ENCODE measurements around the gene MYO15B. TPM values are rescaled to one million over a fixed set of nuclear protein-coding genes. Genes with fewer than 3 reads are reported as not detected.

MYO15B gene
- polyA plus RNA-seq, 3 donors from 2014 or later: 0.76 to 3.0 (median 2.6) TPM

Other genes starting within 250 kb of the MYO15B start
- gene GRB2, start 182.1 kb upstream of the MYO15B start, polyA plus RNA-seq: 100 to 1,000 TPM; 104 to 161 (median 135) TPM
- 10 to 100 TPM in 1 of 3 donors, 1 to 10 TPM in 2; 3.2 to 21.9 (median 9.3) TPM for gene TMEM94, start 131.2 kb upstream of the MYO15B start, polyA plus RNA-seq
- gene CASKIN2, start 72.3 kb upstream of the MYO15B start, polyA plus RNA-seq: not detected
- 100 to 1,000 TPM; 205 to 238 (median 209) TPM for gene TSEN54, start 71.3 kb upstream of the MYO15B start, polyA plus RNA-seq
- 100 to 1,000 TPM in 1 of 3 donors, 10 to 100 TPM in 2; 81.2 to 137 (median 84.4) TPM for gene LLGL2, start 62.1 kb upstream of the MYO15B start, polyA plus RNA-seq
- 1 to 10 TPM in 1 of 3 donors, not detected in 2; 1.1 TPM for gene SMIM5, start 45.6 kb downstream of the MYO15B start, polyA plus RNA-seq
- gene RECQL5, start 79.4 kb downstream of the MYO15B start, polyA plus RNA-seq: 10 to 100 TPM in 2 of 3 donors, 1 to 10 TPM in 1; 7.0 to 18.1 (median 15.5) TPM
- 10 to 100 TPM; 71.5 to 94.2 (median 80.1) TPM for gene SAP30BP, start 79.5 kb downstream of the MYO15B start, polyA plus RNA-seq
- gene ITGB4, start 133.7 kb downstream of the MYO15B start, polyA plus RNA-seq: under 1 TPM in 1 of 3 donors, not detected in 2; 0.24 TPM
- 10 to 100 TPM; 25.1 to 86.7 (median 30.7) TPM for gene GALK1, start 177.4 kb downstream of the MYO15B start, polyA plus RNA-seq
- 10 to 100 TPM; 26.0 to 48.4 (median 34.4) TPM for gene UNK, start 197.0 kb downstream of the MYO15B start, polyA plus RNA-seq